ENCODE measurements around the gene NEU3. TPM values are rescaled to one million over a fixed set of nuclear protein-coding genes. Genes with fewer than 3 reads are reported as not detected.

NEU3 gene
- 10 to 100 TPM; 14.2 to 20.0 TPM for total RNA-seq

- peaks cover 31% of the 10 kb centered on the region for H3K4me1 Mint-ChIP-seq
- peak within 1 kb of the TSS; percentile 95 for H3K27ac Mint-ChIP-seq
- peaks cover 10% of the 10 kb centered on the region for H3K36me3 Mint-ChIP-seq
- H3K4me3 Mint-ChIP-seq = peak within 1 kb of the TSS; percentile 97
- no peaks in the 10 kb centered on the region for H3K27me3 Mint-ChIP-seq
- DNase-seq = peak; percentile 92
- peak; percentile 97 for ATAC-seq
- CTCF ChIA-PET = interaction anchor here (0.9 to 2.9 kb wide), 8 partner anchors 11 to 259 kb away, joined by 3 to 15 read pairs (median 4); partner anchors contain the start of genes SPCS2 and XRRA1
- H3K9me3 Mint-ChIP-seq (ENCODE audit: low read depth) = no peaks in the 10 kb centered on the region
Observed at GRCh38 chr11:74988541-74989259, at the start of gene NEU3. Gene NEU3, plus strand, starts transcription at chr11:74988933. Its CDS starts 128 bp downstream, at chr11:74989061.

GRCh38 chr11:74941492-74941891 lies 47.2 kb upstream of the NEU3 start:
- DNase-seq = no peak
- Mint-ChIP-seq H3K27me3 (no peaks in the 10 kb centered on the region), H3K9me3 (ENCODE audit: low read depth) (no peaks in the 10 kb centered on the region), H3K4me1 (peaks cover 27% of the 10 kb centered on the region), H3K4me3 (no peak overlapping the region), H3K27ac (peak overlapping the region; percentile 2), H3K36me3 (peaks cover 68% of the 10 kb centered on the region)
- CTCF ChIA-PET = interaction anchor here (1.7 to 4.7 kb wide), 3 partner anchors 9 to 199 kb away, joined by 3 to 21 read pairs (median 6); no protein-coding TSS in a partner anchor
- ATAC-seq = no peak

GRCh38 chr11:74942073-74942759 lies 46.5 kb upstream of the NEU3 start:
- Mint-ChIP-seq H3K9me3 (ENCODE audit: low read depth) (no peaks in the 10 kb centered on the region), H3K27me3 (no peaks in the 10 kb centered on the region), H3K4me1 (peaks cover 30% of the 10 kb centered on the region), H3K27ac (no peak overlapping the region), H3K36me3 (peaks cover 65% of the 10 kb centered on the region), H3K4me3 (no peak overlapping the region)
- DNase-seq = no peak
- CTCF ChIA-PET = interaction anchor here (1.7 to 1.9 kb wide), 2 partner anchors 10 to 198 kb away, joined by 3 to 6 read pairs; no protein-coding TSS in a partner anchor
- no peak for ATAC-seq

GRCh38 chr11:74948546-74948897 lies 40.2 kb upstream of the NEU3 start:
- H3K36me3 Mint-ChIP-seq = peaks cover 49% of the 10 kb centered on the region
- DNase-seq (no peak), ATAC-seq (peak; percentile 35)
- H3K4me3 Mint-ChIP-seq = peak overlapping the region; percentile 98
- CTCF ChIA-PET = interaction anchor here (1.4 to 2.0 kb wide), 3 partner anchors 9 to 40 kb away, joined by 4 to 9 read pairs (median 7); partner anchors contain the start of gene NEU3
- H3K4me1 Mint-ChIP-seq = peaks cover 52% of the 10 kb centered on the region
- no peaks in the 10 kb centered on the region for H3K27me3 Mint-ChIP-seq
- peak overlapping the region; percentile 98 for H3K27ac Mint-ChIP-seq
- H3K9me3 Mint-ChIP-seq (ENCODE audit: low read depth) = no peaks in the 10 kb centered on the region

GRCh38 chr11:74948898-74949752 lies 39.6 kb upstream of the NEU3 start, which contains the start of the genes SPCS2 and XRRA1:
Gene SPCS2, plus strand, starts transcription at chr11:74949266. Its CDS starts 20 bp downstream, at chr11:74949286.
Gene XRRA1, minus strand, starts transcription at chr11:74949091. Its CDS starts 8,213 bp downstream, at chr11:74940878.
- ATAC-seq (peak; percentile 99), DNase-seq (peak; percentile 100)
- CTCF ChIA-PET = interaction anchor here (1.4 to 2.0 kb wide), 3 partner anchors 9 to 40 kb away, joined by 4 to 9 read pairs (median 7); partner anchors contain the start of gene NEU3
- peaks cover 55% of the 10 kb centered on the region for H3K4me1 Mint-ChIP-seq
- H3K27me3 Mint-ChIP-seq = no peaks in the 10 kb centered on the region
- peak within 1 kb of the TSS; percentile 98 for H3K4me3 Mint-ChIP-seq
- H3K27ac Mint-ChIP-seq = peak within 1 kb of the TSS; percentile 98
- H3K36me3 Mint-ChIP-seq = peaks cover 48% of the 10 kb centered on the region
- H3K9me3 Mint-ChIP-seq (ENCODE audit: low read depth) = no peaks in the 10 kb centered on the region

GRCh38 chr11:74949753-74950137 lies 39.0 kb upstream of the NEU3 start:
- H3K27ac Mint-ChIP-seq = peak overlapping the region; percentile 98

GRCh38 chr11:74950374-74950969 lies 38.3 kb upstream of the NEU3 start:
- Mint-ChIP-seq H3K4me3 (peak overlapping the region; percentile 98), H3K36me3 (peaks cover 47% of the 10 kb centered on the region), H3K27me3 (no peaks in the 10 kb centered on the region), H3K27ac (peak overlapping the region; percentile 98), H3K9me3 (ENCODE audit: low read depth) (no peaks in the 10 kb centered on the region), H3K4me1 (peaks cover 54% of the 10 kb centered on the region)
- DNase-seq = no peak
- CTCF ChIA-PET = no interaction called here
- ATAC-seq = no peak

More at GRCh38 chr11:74949753-74950137, 39.0 kb upstream of the NEU3 start:
- H3K36me3 Mint-ChIP-seq = peaks cover 45% of the 10 kb centered on the region
- no peaks in the 10 kb centered on the region for H3K27me3 Mint-ChIP-seq
- CTCF ChIA-PET = interaction anchor here (1.9 kb wide), 1 partner anchor 10 kb away, joined by 7 read pairs; no protein-coding TSS in a partner anchor
- DNase-seq = no peak
- peaks cover 57% of the 10 kb centered on the region for H3K4me1 Mint-ChIP-seq
- H3K4me3 Mint-ChIP-seq = peak overlapping the region; percentile 98
- no peaks in the 10 kb centered on the region for H3K9me3 Mint-ChIP-seq (ENCODE audit: low read depth)
- no peak for ATAC-seq

- peaks cover 43% of the 10 kb centered on the region for H3K36me3 Mint-ChIP-seq
- H3K27ac Mint-ChIP-seq = no peak overlapping the region
- H3K9me3 Mint-ChIP-seq (ENCODE audit: low read depth) = no peaks in the 10 kb centered on the region
- H3K27me3 Mint-ChIP-seq = no peaks in the 10 kb centered on the region
- peak overlapping the region; percentile 98 for H3K4me3 Mint-ChIP-seq
- ATAC-seq (no peak), DNase-seq (no peak)
- peaks cover 55% of the 10 kb centered on the region for H3K4me1 Mint-ChIP-seq
- CTCF ChIA-PET = no interaction called here
Observed at GRCh38 chr11:74951226-74951625, 37.5 kb upstream of the NEU3 start.

- H3K4me1 Mint-ChIP-seq = peaks cover 59% of the 10 kb centered on the region
- no peaks in the 10 kb centered on the region for H3K27me3 Mint-ChIP-seq
- ATAC-seq = no peak
- H3K27ac Mint-ChIP-seq = no peak overlapping the region
- DNase-seq = no peak
- no peaks in the 10 kb centered on the region for H3K9me3 Mint-ChIP-seq (ENCODE audit: low read depth)
- CTCF ChIA-PET = interaction anchor here (1.8 kb wide), 1 partner anchor 70 kb away, joined by 5 read pairs; no protein-coding TSS in a partner anchor
- H3K4me3 Mint-ChIP-seq = no peak overlapping the region
- peaks cover 43% of the 10 kb centered on the region for H3K36me3 Mint-ChIP-seq
Observed at GRCh38 chr11:74952752-74953151, 36.0 kb upstream of the NEU3 start.

GRCh38 chr11:74953451-74953850 lies 35.3 kb upstream of the NEU3 start:
- H3K4me3 Mint-ChIP-seq = no peak overlapping the region
- no peaks in the 10 kb centered on the region for H3K27me3 Mint-ChIP-seq
- no peak for DNase-seq
- H3K36me3 Mint-ChIP-seq = peaks cover 43% of the 10 kb centered on the region
- H3K27ac Mint-ChIP-seq = no peak overlapping the region
- H3K4me1 Mint-ChIP-seq = peaks cover 59% of the 10 kb centered on the region
- ATAC-seq = no peak
- H3K9me3 Mint-ChIP-seq (ENCODE audit: low read depth) = no peaks in the 10 kb centered on the region
- CTCF ChIA-PET = interaction anchor here (0.9 to 1.8 kb wide), 2 partner anchors 24 to 69 kb away, joined by 5 read pairs; no protein-coding TSS in a partner anchor

- H3K27me3 Mint-ChIP-seq = no peaks in the 10 kb centered on the region
- no peak overlapping the region for H3K27ac Mint-ChIP-seq
- CTCF ChIA-PET = interaction anchor here (1.8 kb wide), 1 partner anchor 68 kb away, joined by 5 read pairs; no protein-coding TSS in a partner anchor
- peaks cover 45% of the 10 kb centered on the region for H3K36me3 Mint-ChIP-seq
- DNase-seq (no peak), ATAC-seq (no peak)
- H3K4me3 Mint-ChIP-seq = no peak overlapping the region
- no peaks in the 10 kb centered on the region for H3K9me3 Mint-ChIP-seq (ENCODE audit: low read depth)
- peaks cover 59% of the 10 kb centered on the region for H3K4me1 Mint-ChIP-seq
Observed at GRCh38 chr11:74954199-74954598, 34.5 kb upstream of the NEU3 start.

- Mint-ChIP-seq H3K4me1 (peaks cover 52% of the 10 kb centered on the region), H3K4me3 (no peak overlapping the region), H3K27ac (no peak overlapping the region), H3K36me3 (peaks cover 42% of the 10 kb centered on the region), H3K9me3 (ENCODE audit: low read depth) (no peaks in the 10 kb centered on the region), H3K27me3 (no peaks in the 10 kb centered on the region)
- CTCF ChIA-PET = interaction anchor here (1.0 kb wide), 1 partner anchor 27 kb away, joined by 3 read pairs; no protein-coding TSS in a partner anchor
- ATAC-seq (no peak), DNase-seq (no peak)
Observed at GRCh38 chr11:74956397-74957015, 32.2 kb upstream of the NEU3 start.

Data from activated CD8-positive, alpha-beta memory T cell treated with anti-CD3 and anti-CD28 coated beads, Interleukin-2, amount 10 ng/mL, durations not matched to agents 7 days and 5 days (primary cell).